ENCODE data around the gene ZCCHC9.

DNA sequence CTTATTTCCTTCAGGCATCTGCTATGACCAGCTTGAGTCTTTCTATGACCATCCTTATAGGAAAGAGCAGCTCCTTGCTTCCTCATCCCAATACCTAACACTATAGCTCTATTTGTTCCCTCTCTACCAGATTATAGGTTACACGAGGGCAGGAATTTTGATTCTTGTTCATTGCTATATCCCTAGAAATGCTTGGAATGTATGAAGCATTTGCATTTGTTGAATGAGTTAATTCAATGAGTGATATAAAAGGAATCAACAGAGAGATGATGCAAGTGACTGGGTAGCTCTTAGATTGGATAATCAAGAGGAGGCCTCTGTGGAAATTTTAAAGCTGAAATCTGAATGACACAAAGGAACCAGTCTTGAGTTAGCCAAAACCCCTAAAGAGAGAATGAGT lies 13.9 kb downstream of the ZCCHC9 start:
- TF ChIP-seq EZH2 (IDR thresholded peaks at IDR 0.05; ENCODE audit: insufficient read depth, poor library complexity, severe bottlenecking) (no peak), EZH2phosphoT487 (IDR thresholded peaks at IDR 0.05; ENCODE audit: insufficient read depth, low read depth) (no peak)

Data from GM23248 (cell line).